IgD-negative memory B cell (primary cell): ENCODE data around the gene ADAR. TPM values are rescaled to one million over a fixed set of nuclear protein-coding genes. Genes with fewer than 3 reads are reported as not detected.
A peak's percentile ranks its signal among the peaks of the same experiment; 100 is the strongest.

ENCODE experiments used
- H3K27ac Mint-ChIP-seq, 3 donors: one replicate each; pipeline ENCODE4 v1.8.0; 2020 to 2022; ENCODE audit warnings: mild to moderate bottlenecking in 3 of 3, mixed read lengths in 3 of 3, moderate library complexity in 1 of 3
- H3K27me3 Mint-ChIP-seq: one replicate; pipeline ENCODE4 v1.8.0; 2021; ENCODE audit warnings: mixed read lengths
- H3K36me3 Mint-ChIP-seq: one replicate; pipeline ENCODE4 v1.8.0; 2020; ENCODE audit warnings: mild to moderate bottlenecking, mixed read lengths
- H3K4me1 Mint-ChIP-seq, 3 donors: one replicate each; pipeline ENCODE4 v1.8.0; 2020 to 2022; ENCODE audit warnings: mixed read lengths in 3 of 3, mild to moderate bottlenecking in 1 of 3
- H3K4me3 Mint-ChIP-seq, 4 donors: one replicate each; pipeline ENCODE4 v1.8.0; 2020 to 2022; ENCODE audit warnings: mild to moderate bottlenecking in 4 of 4, mixed read lengths in 4 of 4, moderate library complexity in 3 of 4
- H3K9me3 Mint-ChIP-seq, 3 donors: one replicate each; pipeline ENCODE4 v1.8.0; 2020 to 2021; ENCODE audit warnings: mixed read lengths in 3 of 3, mild to moderate bottlenecking in 1 of 3
- polyA plus RNA-seq: library from polyadenylated mRNA; unstranded; fragments of 300-500 nt; fragmentation: Illumina TruSeq; gene quantifications from one replicate; pipeline ENCODE4 v1.2.3, GENCODE V29; 2021

The ADAR gene
- polyA plus RNA-seq, 1 donor from 2014 or later: 141 TPM

DNA sequence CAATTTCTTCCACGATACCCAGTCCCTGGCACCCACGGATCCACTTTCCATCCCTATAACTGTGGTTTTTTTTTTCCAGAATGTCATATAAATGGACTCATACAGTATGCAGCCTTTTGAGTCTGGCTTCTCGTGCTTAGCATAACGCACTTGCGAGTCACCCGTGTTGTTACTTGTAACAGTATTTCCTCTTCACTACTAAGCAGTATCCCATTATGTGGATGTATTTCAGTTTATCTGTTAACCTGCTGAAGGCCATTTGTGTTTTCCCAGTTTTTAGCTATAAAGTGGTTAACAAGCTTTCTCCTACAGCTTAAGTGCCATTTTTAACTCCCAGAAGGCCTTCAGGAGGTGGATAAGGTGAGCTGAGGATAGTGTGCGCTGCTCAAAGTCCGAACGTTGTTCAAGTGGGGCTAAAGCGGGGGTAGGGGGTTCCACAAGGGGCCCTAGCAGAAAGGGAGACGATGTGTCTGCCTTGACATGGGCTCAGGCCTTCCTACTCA lies 829 bp downstream of the ADAR start:
- peaks cover 49 to 60% (median 51%) of the 10 kb centered on the region in 3 donors for H3K4me1 Mint-ChIP-seq
- peak overlapping the region; percentile 91 to 100 (median 98) for H3K4me3 Mint-ChIP-seq
- no peaks in the 10 kb centered on the region for H3K27me3 Mint-ChIP-seq
- H3K27ac Mint-ChIP-seq: peak overlapping the region; percentile 90 to 100 (median 96)
- no peaks in the 10 kb centered on the region for H3K36me3 Mint-ChIP-seq
- no peaks in the 10 kb centered on the region for H3K9me3 Mint-ChIP-seq

DNA sequence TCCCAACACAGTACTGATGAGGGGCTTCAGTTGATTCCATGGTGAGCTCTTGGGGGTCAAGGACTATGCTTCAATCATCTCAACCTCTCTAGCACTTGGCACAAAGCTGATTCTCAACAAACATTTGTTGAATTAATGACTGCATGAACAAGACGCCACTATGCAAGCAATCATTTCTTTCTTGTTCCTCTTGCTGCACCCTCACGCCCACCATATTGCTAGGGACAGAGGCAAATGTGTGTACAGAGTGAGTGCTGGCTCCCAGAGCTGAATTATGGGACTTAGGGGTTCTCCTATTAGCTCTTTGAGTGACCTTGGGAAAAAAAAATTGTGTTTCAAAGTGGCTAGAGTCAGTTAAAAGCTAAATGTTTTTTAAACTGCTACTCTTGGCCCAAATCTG lies 2.5 kb downstream of the ADAR start:
- no peaks in the 10 kb centered on the region for H3K27me3 Mint-ChIP-seq
- peaks cover 43 to 53% (median 43%) of the 10 kb centered on the region in 3 donors for H3K4me1 Mint-ChIP-seq
- H3K36me3 Mint-ChIP-seq: peaks cover 3% of the 10 kb centered on the region
- no peaks in the 10 kb centered on the region for H3K9me3 Mint-ChIP-seq
- peak overlapping the region in 2 of 4 donors; percentile 45 to 91 for H3K4me3 Mint-ChIP-seq
- peak overlapping the region; percentile 23 to 90 (median 46) for H3K27ac Mint-ChIP-seq

DNA sequence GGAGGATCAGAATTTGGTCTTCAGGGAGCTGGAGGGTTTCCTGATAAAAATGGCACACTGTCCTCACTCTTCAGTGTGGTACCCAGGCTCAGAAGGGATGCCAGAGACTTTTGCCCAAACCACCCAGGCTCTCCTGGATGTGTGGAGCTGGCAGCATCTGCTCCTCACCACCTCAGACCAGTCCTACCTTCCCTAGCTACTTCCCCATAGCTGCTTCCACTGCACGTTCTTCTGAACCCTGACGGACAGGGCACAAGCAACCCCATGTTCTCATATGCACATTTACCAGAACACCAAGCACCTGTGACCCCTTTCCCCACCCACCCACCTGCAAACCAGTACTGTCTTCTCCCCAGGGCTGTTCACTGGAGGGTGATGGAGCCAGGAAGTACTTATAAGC lies 4.7 kb downstream of the ADAR start:
- Mint-ChIP-seq H3K9me3 (no peaks in the 10 kb centered on the region), H3K4me3 (peak overlapping the region in 1 of 4 donors; percentile 39), H3K36me3 (peaks cover 3% of the 10 kb centered on the region), H3K27ac (peak overlapping the region in 1 of 3 donors; percentile 1), H3K27me3 (no peaks in the 10 kb centered on the region), H3K4me1 (peaks cover 28 to 40% (median 33%) of the 10 kb centered on the region in 3 donors)

DNA sequence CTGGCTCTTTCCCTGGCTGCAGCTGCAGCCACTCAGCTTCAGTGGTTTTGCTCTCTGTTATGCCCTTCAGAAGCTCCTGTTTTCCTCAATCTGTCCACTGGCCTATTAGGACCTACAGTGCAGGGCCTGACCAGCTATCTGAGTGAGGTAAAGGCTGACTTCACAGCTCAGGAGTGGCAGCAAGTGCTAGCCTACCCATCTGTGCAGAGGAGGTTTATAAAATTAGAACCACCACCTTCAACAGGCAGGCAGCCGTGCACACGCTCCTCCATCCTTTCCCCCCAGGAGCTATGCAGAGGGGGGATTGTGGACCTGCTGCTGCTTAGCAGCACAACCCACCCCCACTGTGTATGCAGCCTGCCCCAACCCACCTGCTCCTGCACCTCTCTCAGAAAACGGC lies 8.3 kb downstream of the ADAR start:
- no peaks in the 10 kb centered on the region for H3K9me3 Mint-ChIP-seq
- H3K27ac Mint-ChIP-seq: no peak overlapping the region
- peaks cover 6% of the 10 kb centered on the region for H3K36me3 Mint-ChIP-seq
- no peaks in the 10 kb centered on the region for H3K27me3 Mint-ChIP-seq
- H3K4me3 Mint-ChIP-seq: no peak overlapping the region
- H3K4me1 Mint-ChIP-seq: peaks cover 16 to 19% (median 16%) of the 10 kb centered on the region in 3 donors

DNA sequence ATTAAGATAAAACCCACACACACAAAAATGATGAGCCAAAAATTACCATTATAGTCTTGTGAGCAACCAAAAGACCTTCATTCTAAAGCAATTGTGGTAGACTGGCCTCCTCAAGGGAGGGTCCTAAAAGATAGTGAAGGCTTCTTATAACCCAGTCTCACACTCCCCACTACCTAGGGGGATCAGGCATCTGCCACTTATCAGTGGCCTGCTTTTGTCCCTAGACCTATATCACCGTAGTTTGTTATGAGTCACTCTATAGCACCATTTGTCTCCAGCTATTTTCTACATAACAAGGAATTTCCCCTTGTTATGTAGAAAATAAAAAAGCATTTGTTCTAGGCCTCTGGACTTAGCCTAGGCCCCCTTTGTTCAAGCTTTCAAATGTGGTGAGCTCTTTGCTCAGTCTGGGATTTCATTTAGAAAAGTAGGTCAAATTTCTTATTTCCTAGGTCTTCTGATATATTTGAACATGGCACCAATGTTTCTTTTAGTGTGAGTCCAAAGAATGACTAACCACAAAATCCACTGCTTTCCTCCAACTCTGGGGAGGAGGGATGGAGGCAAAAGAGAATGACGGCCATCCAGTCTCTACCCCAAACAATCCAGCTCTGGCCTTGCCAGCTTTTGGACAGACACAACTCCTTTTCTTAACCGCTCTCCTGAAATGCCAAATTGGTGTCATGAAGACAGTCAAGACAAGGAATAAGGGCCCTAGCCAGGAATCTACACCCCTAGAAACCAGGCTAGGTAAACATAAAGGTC lies 8.9 kb downstream of the ADAR start:
- Mint-ChIP-seq H3K9me3 (no peaks in the 10 kb centered on the region), H3K4me3 (peak overlapping the region in 1 of 4 donors; percentile 13), H3K27ac (no peak overlapping the region), H3K36me3 (peaks cover 6% of the 10 kb centered on the region), H3K4me1 (peaks cover 10 to 15% (median 13%) of the 10 kb centered on the region in 3 donors), H3K27me3 (no peaks in the 10 kb centered on the region)

DNA sequence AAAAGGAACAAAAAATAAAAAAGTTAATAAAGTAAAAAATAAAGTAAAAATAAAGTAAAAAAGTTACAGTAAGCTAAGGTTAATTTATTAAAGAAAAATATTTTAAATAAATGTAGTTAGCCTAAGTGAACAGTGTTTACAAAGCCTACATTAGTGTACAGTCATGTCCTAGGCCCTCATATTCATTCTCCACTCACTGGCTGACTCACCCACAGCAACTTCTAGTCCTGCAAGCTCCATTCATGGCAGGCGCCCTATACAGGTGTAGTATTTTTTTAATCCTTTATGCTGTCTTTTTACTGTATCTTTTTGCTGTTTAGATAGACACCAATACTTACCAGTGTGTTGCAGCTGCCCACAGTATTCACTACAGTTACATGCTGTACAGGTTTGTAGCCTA lies 12.4 kb downstream of the ADAR start:
- no peak overlapping the region for H3K27ac Mint-ChIP-seq
- H3K4me3 Mint-ChIP-seq: no peak overlapping the region
- H3K27me3 Mint-ChIP-seq: no peaks in the 10 kb centered on the region
- H3K9me3 Mint-ChIP-seq: no peaks in the 10 kb centered on the region
- H3K4me1 Mint-ChIP-seq: peaks cover 0 to 8% (median 2%) of the 10 kb centered on the region in 3 donors
- peaks cover 4% of the 10 kb centered on the region for H3K36me3 Mint-ChIP-seq

DNA sequence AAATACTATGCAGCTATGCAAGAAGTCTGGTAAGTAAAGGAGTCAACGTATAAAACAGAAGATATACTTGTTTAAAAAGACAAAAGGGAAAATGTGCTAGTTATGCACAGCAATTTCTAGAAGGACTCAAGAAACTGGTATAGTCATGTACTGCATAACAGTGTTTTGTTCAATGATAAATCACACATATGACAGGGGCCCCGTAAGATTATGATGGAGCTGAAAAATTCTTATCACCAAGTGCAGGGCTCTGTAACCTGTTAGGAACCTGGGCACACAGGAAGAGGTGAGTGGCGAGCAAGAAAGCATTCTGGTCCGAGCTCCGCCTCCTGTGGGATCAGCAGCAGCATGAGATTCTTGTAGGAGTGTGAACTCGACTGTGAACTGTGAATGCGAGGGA lies 13.2 kb downstream of the ADAR start:
- Mint-ChIP-seq H3K36me3 (peaks cover 4% of the 10 kb centered on the region), H3K9me3 (no peaks in the 10 kb centered on the region), H3K27ac (no peak overlapping the region), H3K4me1 (peaks cover 0 to 8% (median under 1%) of the 10 kb centered on the region in 3 donors), H3K27me3 (no peaks in the 10 kb centered on the region), H3K4me3 (no peak overlapping the region)

DNA sequence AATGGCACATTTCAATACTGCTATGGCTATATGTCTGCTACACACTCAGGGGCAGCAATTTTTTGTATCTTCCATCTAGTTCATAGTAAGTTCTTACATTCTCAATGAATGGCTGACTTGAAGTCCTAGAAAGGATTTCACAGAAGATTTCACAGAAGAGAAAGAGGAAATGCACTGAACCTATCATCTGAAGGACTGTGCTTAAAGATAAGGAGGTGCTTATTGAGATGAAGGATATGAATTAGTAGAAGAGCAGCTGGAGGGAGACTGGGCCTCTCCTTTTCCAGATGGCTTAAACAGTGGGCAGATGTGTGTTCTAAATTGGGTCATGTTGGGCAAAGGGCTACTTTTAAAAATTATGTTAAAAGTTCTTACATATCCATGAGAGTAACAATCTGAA lies 14.6 kb downstream of the ADAR start:
- H3K4me1 Mint-ChIP-seq: peaks cover 0 to 8% (median 0%) of the 10 kb centered on the region in 3 donors
- no peaks in the 10 kb centered on the region for H3K9me3 Mint-ChIP-seq
- peaks cover 4% of the 10 kb centered on the region for H3K36me3 Mint-ChIP-seq
- no peak overlapping the region for H3K4me3 Mint-ChIP-seq
- no peaks in the 10 kb centered on the region for H3K27me3 Mint-ChIP-seq
- no peak overlapping the region for H3K27ac Mint-ChIP-seq

DNA sequence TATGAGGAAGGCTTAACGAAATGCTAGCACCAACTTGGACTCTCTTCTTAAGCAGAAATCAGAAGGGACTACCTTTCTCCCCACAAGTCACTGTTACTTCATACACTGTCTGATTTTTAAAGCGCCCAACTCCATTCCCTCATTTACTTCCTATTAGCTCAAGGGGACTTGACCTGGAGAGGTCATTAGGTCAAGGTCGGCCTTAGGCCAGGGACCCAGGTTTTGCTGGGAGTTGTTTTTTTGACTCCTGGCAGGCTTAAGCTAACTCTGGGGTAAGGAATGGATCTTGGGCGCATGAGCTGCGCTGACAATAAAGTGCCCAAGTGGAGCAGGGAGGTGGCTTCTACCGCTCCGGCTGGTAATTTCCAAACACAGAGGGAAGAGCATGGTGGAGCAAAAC lies 16.8 kb downstream of the ADAR start:
- peaks cover 0 to 8% (median 0%) of the 10 kb centered on the region in 3 donors for H3K4me1 Mint-ChIP-seq
- H3K9me3 Mint-ChIP-seq: no peaks in the 10 kb centered on the region
- H3K27me3 Mint-ChIP-seq: no peaks in the 10 kb centered on the region
- H3K4me3 Mint-ChIP-seq: no peak overlapping the region
- no peaks in the 10 kb centered on the region for H3K36me3 Mint-ChIP-seq
- peak overlapping the region in 1 of 3 donors; percentile 76 for H3K27ac Mint-ChIP-seq

DNA sequence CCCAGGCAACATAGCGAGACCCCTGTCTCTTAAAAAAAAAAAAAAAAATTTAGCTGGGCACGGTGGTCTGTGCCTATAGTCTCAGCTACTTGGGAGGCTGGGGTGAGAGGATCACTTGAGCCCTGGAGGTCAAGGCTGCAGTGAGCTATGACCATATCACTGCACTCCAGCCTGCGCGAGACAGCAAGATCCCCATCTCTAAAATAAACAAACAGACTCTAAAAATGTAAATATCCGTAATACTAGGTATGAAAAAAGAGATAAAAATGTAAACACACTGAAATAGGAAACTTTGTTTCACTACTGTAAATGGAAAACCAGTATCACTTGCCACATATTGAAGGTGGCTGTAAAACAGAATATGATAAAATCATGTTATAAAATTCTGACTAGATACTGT lies 17.2 kb downstream of the ADAR start:
- H3K4me1 Mint-ChIP-seq: peaks cover 0 to 8% (median under 1%) of the 10 kb centered on the region in 3 donors
- H3K27me3 Mint-ChIP-seq: no peaks in the 10 kb centered on the region
- no peaks in the 10 kb centered on the region for H3K36me3 Mint-ChIP-seq
- no peak overlapping the region for H3K4me3 Mint-ChIP-seq
- no peaks in the 10 kb centered on the region for H3K9me3 Mint-ChIP-seq
- peak overlapping the region in 1 of 3 donors; percentile 76 for H3K27ac Mint-ChIP-seq

DNA sequence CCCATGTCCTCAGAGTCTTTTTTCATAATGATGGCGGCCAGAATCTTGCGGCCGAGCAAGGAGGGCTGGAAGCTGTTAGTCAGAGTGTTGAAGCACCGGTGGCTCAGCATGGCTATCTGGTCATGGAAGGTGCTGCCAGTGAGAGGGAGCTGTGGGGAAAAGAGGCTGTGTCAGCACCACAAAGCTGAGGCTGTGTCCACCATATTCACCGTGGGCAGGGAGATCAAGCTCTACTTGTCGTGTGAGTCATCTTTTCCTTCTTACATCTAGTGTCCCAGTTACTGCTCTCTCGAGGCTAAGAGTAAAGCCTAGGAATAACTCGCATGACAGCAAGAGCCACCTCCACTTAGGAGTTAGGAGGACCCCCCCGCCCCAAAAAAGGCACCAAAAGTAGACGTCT lies 18.2 kb downstream of the ADAR start:
- Mint-ChIP-seq H3K4me3 (no peak overlapping the region), H3K4me1 (peaks cover 6 to 14% (median 9%) of the 10 kb centered on the region in 3 donors), H3K9me3 (no peaks in the 10 kb centered on the region), H3K27ac (peak overlapping the region in 2 of 3 donors; percentile 18 to 63), H3K27me3 (no peaks in the 10 kb centered on the region), H3K36me3 (peaks cover 4% of the 10 kb centered on the region)

DNA sequence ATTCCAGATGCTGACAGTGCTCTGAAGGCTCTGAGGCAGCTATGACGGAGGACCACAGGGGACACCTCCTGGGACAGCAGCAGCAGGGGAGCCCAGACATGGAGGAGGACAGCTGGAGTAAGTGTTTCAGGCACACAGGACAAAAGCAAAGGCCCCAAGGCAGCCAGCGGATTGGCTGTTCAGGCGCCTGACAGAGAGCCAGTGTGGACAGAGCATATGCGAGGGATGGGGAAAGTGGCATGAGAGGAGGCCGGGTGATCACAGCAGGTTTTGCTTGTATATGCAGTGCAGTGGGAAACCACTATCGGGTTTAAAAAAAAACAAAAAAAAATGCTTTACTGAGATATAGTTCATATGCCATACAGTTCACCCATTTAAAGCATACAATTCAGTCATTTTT lies 21.3 kb downstream of the ADAR start:
- Mint-ChIP-seq H3K36me3 (peaks cover 4% of the 10 kb centered on the region), H3K9me3 (no peaks in the 10 kb centered on the region), H3K4me3 (no peak overlapping the region), H3K27me3 (no peaks in the 10 kb centered on the region), H3K27ac (no peak overlapping the region), H3K4me1 (peaks cover 14 to 16% (median 14%) of the 10 kb centered on the region in 3 donors)

DNA sequence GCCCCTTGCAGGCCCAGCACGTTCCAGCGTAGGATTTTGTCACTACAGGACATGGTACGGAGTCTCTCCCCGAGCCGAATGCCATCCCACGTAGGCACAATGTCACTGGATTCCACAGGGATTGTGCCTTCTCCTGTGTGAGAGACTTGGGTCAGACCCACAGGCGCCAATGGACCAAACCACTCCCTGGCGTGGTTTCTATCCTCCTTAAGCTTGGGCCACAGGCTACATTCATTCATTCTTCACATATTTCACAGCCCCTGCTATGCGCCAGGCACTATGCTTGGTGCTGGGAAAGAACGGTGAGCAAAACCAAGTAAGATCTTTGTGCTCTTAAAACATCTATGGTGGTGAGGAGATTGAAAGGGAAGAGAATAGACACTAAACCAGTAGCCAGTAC lies 21.8 kb downstream of the ADAR start:
- peaks cover 4% of the 10 kb centered on the region for H3K36me3 Mint-ChIP-seq
- no peaks in the 10 kb centered on the region for H3K9me3 Mint-ChIP-seq
- peaks cover 14 to 16% (median 14%) of the 10 kb centered on the region in 3 donors for H3K4me1 Mint-ChIP-seq
- no peak overlapping the region for H3K4me3 Mint-ChIP-seq
- H3K27me3 Mint-ChIP-seq: no peaks in the 10 kb centered on the region
- H3K27ac Mint-ChIP-seq: no peak overlapping the region

DNA sequence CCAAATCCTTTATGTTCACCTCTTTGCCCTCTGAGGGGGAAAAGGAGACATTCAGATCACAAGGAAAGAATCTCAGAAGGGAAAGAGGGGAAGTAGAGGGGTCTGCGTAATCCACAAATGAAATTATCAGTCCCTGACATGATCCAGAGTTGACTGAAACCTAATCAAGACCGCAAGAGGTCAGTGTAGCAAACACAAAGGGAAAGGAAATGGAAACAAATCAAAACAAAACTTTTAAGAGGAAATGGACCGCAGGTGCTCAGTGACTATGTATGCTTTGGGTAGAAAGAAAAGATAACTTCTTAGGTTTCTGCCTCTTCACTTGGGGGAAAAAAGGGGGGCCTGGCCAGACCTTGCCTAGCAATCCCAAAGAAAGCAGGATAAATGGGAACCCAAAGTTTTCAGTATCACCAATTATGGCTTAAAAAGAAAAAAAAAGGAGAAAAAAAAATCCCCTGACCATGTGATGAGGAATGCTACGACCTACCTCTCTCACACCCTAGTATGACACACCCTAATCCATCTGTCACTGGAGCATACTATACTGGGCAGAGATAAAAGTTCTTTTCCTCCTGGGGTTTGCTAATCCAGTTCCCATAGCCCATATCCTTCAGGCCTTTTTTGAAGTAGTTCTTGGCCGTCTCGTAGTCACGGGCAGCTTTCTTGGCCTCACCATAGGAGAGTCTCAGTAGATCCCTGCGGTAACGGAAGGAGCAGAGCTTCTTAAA lies 23.6 kb downstream of the ADAR start:
- Mint-ChIP-seq H3K4me1 (peaks cover 14 to 16% (median 14%) of the 10 kb centered on the region in 3 donors), H3K27ac (peak overlapping the region; percentile 8 to 80 (median 40)), H3K27me3 (no peaks in the 10 kb centered on the region), H3K9me3 (no peaks in the 10 kb centered on the region), H3K36me3 (peaks cover 4% of the 10 kb centered on the region), H3K4me3 (peak overlapping the region in 1 of 4 donors; percentile 46)

DNA sequence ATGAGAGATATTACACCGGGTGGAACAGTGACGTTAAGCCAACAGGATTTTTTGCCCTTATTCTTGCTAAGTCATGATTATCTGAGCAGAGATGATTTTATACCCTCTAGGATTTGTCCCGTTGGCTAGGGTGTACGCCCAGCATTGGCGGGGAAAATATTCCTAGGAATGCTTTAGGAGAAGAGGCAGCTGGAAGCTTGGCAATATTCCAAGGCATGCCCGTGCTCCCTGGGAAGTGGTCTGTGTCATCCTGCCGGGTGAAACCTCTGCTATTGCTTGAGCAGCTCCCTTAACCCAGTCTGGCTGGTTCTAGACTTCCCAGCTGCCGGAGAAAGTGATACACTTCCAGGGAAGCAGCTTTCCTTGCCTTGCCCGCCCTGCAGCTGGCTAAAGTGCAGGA lies 24.2 kb downstream of the ADAR start:
- Mint-ChIP-seq H3K27ac (peak overlapping the region in 2 of 3 donors; percentile 29 to 47), H3K4me3 (peak overlapping the region in 1 of 4 donors; percentile 46), H3K36me3 (peaks cover 4% of the 10 kb centered on the region), H3K9me3 (no peaks in the 10 kb centered on the region), H3K27me3 (no peaks in the 10 kb centered on the region), H3K4me1 (peaks cover 14 to 16% (median 14%) of the 10 kb centered on the region in 3 donors)
